Activated CD4-positive, alpha-beta T cell treated with anti-CD3 and anti-CD28 coated beads for 36 hours (primary cell): ENCODE data around the gene SIRPG. TPM values are rescaled to one million over a fixed set of nuclear protein-coding genes. Genes with fewer than 3 reads are reported as not detected.
"Not testable (repeated sequence)": the region's sequence is repeated elsewhere in the genome, so short reads cannot be mapped to it uniquely, and the experiment has no call there.

Experiments
- ATAC-seq: fragments of 200-7000 bp; cut with Tn5 transposase; one replicate; pipeline ENCODE4 v1.10.0; 2021; ENCODE audit warnings: mild to moderate bottlenecking, moderate library complexity
- CTCF ChIA-PET: fragments of 350-600 bp; sonication (Branson Sonifier 250); formaldehyde crosslinking; loops from one replicate; lab custom pipeline; 2021; ENCODE audit warnings: antibody characterized with exemption; lab: Charles Lee
- POLR2A ChIA-PET: fragments of 350-600 bp; sonication (Branson Sonifier 250); formaldehyde crosslinking; loops from one replicate; lab custom pipeline; 2021; ENCODE audit warnings: antibody characterized with exemption, inconsistent platforms; lab: Charles Lee
- DNase-seq: peaks from one replicate; pipeline ENCODE4 v3.0.0-alpha.2; 2020
- H3K27ac Mint-ChIP-seq: one replicate; pipeline ENCODE4 v1.8.0; 2021; ENCODE audit warnings: mixed read lengths
- H3K27me3 Mint-ChIP-seq: one replicate; pipeline ENCODE4 v1.8.0; 2021; ENCODE audit warnings: mixed read lengths
- H3K36me3 Mint-ChIP-seq: one replicate; pipeline ENCODE4 v1.8.0; 2021; ENCODE audit warnings: low read depth, mixed read lengths
- H3K4me1 Mint-ChIP-seq: one replicate; pipeline ENCODE4 v1.8.0; 2021; ENCODE audit warnings: mixed read lengths
- H3K4me3 Mint-ChIP-seq: one replicate; pipeline ENCODE4 v1.8.0; 2021; ENCODE audit warnings: mild to moderate bottlenecking, moderate library complexity, mixed read lengths
- H3K9me3 Mint-ChIP-seq: one replicate; pipeline ENCODE4 v1.8.0; 2021; ENCODE audit warnings: low read depth, mixed read lengths
- intact Hi-C, 2 experiments: fragments of 100-400 bp; cut with DNase I in 1 of 2; cut with micrococcal nuclease in 1 of 2; formaldehyde crosslinking; loops; one replicate each; pipeline versions ENCODE4 v1.14.2 to v1.15.1; 2022 to 2024; cut with DNase I, micrococcal nuclease
- total RNA-seq, 2 experiments: library from RNA; stranded (reverse); gene quantifications; one replicate each; pipeline ENCODE4 v1.2.3, GENCODE V29; 2021

SIRPG gene
- 10 to 100 TPM; 34.3 to 48.7 TPM for total RNA-seq

- CTCF ChIA-PET, result interaction anchor here (1.2 kb wide), 1 partner anchor 10 kb away, joined by 5 read pairs; no protein-coding TSS in a partner anchor
- peak; percentile 59 for DNase-seq
These were observed at the start of gene SIRPG for GRCh38 chr20:1657556-1658334. TSS of gene SIRPG (minus strand) at chr20:1657779. CDS start at chr20:1657714, 65 bp downstream.

DNA sequence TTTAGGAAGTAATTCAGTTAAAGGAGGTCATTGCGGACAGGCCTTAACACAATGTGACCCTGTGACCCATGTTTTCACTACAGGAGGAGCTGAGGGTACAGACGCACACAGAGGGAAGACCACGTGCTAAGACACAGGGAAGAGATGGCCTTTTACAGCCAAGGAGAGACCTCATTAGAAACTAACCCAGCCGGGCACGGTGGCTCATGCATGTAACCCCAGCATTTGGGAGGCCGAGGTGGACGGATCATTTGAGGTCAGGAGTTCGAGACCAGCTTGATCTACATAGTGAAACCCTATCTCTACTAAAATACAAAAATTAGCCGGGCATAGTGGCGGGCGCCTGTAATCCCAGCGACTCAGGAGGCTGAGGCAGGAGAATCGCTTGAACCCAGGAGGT lies 49.3 kb upstream of the SIRPG start:
- POLR2A ChIA-PET, H3K27me3 Mint-ChIP-seq, DNase-seq, H3K36me3 Mint-ChIP-seq, H3K27ac Mint-ChIP-seq, H3K9me3 Mint-ChIP-seq, intact Hi-C loops, ATAC-seq, H3K4me3 Mint-ChIP-seq: not testable (repeated sequence)
- CTCF ChIA-PET, result interaction anchor here (1.3 kb wide), 1 partner anchor 70 kb away, joined by 3 read pairs; no protein-coding TSS in a partner anchor
- H3K4me1 Mint-ChIP-seq, result peaks cover 24% of the 10 kb centered on the region

More at GRCh38 chr20:1657556-1658334, at the start of gene SIRPG:
- Mint-ChIP-seq H3K36me3 (peaks cover 40% of the 10 kb centered on the region), H3K9me3 (peaks cover 13% of the 10 kb centered on the region), H3K4me1 (peaks cover 90% of the 10 kb centered on the region), H3K27me3 (no peaks in the 10 kb centered on the region), H3K4me3 (peak within 1 kb of the TSS; percentile 84), H3K27ac (peak within 1 kb of the TSS; percentile 98)
- intact Hi-C loops, result loop anchor here in 1 of 2 experiments (5.0 kb wide), 1 partner anchor 75 kb away; no protein-coding TSS in a partner anchor
- POLR2A ChIA-PET, result no interaction called here
- peak; percentile 54 for ATAC-seq

GRCh38 chr20:1706079-1706478 lies 48.5 kb upstream of the SIRPG start:
- no peak for DNase-seq
- ChIA-PET CTCF (interaction anchor here (1.3 kb wide), 1 partner anchor 71 kb away, joined by 3 read pairs; no protein-coding TSS in a partner anchor), POLR2A (no interaction called here)
- no peak overlapping the region for H3K27ac Mint-ChIP-seq
- H3K4me3 Mint-ChIP-seq, result no peak overlapping the region
- H3K27me3 Mint-ChIP-seq, result no peaks in the 10 kb centered on the region
- peaks cover 3% of the 10 kb centered on the region for H3K9me3 Mint-ChIP-seq
- no peaks in the 10 kb centered on the region for H3K36me3 Mint-ChIP-seq
- ATAC-seq, result no peak
- intact Hi-C loops, result no loop called here
- peaks cover 24% of the 10 kb centered on the region for H3K4me1 Mint-ChIP-seq

GRCh38 chr20:1702855-1703254 lies 45.3 kb upstream of the SIRPG start:
- ATAC-seq, result no peak
- peaks cover 5% of the 10 kb centered on the region for H3K9me3 Mint-ChIP-seq
- no peak overlapping the region for H3K4me3 Mint-ChIP-seq
- H3K4me1 Mint-ChIP-seq, result peaks cover 13% of the 10 kb centered on the region
- H3K27me3 Mint-ChIP-seq, result no peaks in the 10 kb centered on the region
- H3K36me3 Mint-ChIP-seq, result peaks cover 1% of the 10 kb centered on the region
- H3K27ac Mint-ChIP-seq, result no peak overlapping the region
- intact Hi-C loops, result no loop called here
- CTCF ChIA-PET, result no interaction called here
- POLR2A ChIA-PET, result no interaction called here
- DNase-seq, result no peak

- H3K4me1 Mint-ChIP-seq, result peaks cover 9% of the 10 kb centered on the region
- ATAC-seq (no peak), DNase-seq (no peak)
- ChIA-PET POLR2A (no interaction called here), CTCF (no interaction called here)
- peaks cover 1% of the 10 kb centered on the region for H3K36me3 Mint-ChIP-seq
- H3K27ac Mint-ChIP-seq, result no peak overlapping the region
- intact Hi-C loops, result no loop called here
- no peaks in the 10 kb centered on the region for H3K27me3 Mint-ChIP-seq
- peaks cover 5% of the 10 kb centered on the region for H3K9me3 Mint-ChIP-seq
- no peak overlapping the region for H3K4me3 Mint-ChIP-seq
These were observed 44.7 kb upstream of the SIRPG start for GRCh38 chr20:1702328-1702727.

- Mint-ChIP-seq H3K27me3 (no peaks in the 10 kb centered on the region), H3K27ac (no peak overlapping the region), H3K4me3 (no peak overlapping the region), H3K9me3 (peaks cover 5% of the 10 kb centered on the region), H3K4me1 (peaks cover 19% of the 10 kb centered on the region), H3K36me3 (peaks cover 1% of the 10 kb centered on the region)
- CTCF ChIA-PET, result interaction anchor here (0.6 kb wide), 1 partner anchor 633 kb away, joined by 3 read pairs; no protein-coding TSS in a partner anchor
- intact Hi-C loops, result no loop called here
- ATAC-seq (no peak), DNase-seq (no peak)
- POLR2A ChIA-PET, result no interaction called here
These were observed 43.4 kb upstream of the SIRPG start for GRCh38 chr20:1700990-1701389.

- POLR2A ChIA-PET, result interaction anchor here (0.5 kb wide), 1 partner anchor 138 kb away, joined by 6 read pairs; no protein-coding TSS in a partner anchor
- H3K27ac Mint-ChIP-seq, result no peak overlapping the region
- no peak overlapping the region for H3K4me3 Mint-ChIP-seq
- H3K9me3 Mint-ChIP-seq, result peaks cover 2% of the 10 kb centered on the region
- ATAC-seq (peak; percentile 22), DNase-seq (no peak)
- no peaks in the 10 kb centered on the region for H3K27me3 Mint-ChIP-seq
- CTCF ChIA-PET, result no interaction called here
- H3K4me1 Mint-ChIP-seq, result peaks cover 23% of the 10 kb centered on the region
- H3K36me3 Mint-ChIP-seq, result peaks cover 1% of the 10 kb centered on the region
- intact Hi-C loops, result no loop called here
These were observed 40.0 kb upstream of the SIRPG start for GRCh38 chr20:1697592-1697991.

GRCh38 chr20:1696521-1697209 lies 39.1 kb upstream of the SIRPG start:
- H3K36me3 Mint-ChIP-seq, result peaks cover 1% of the 10 kb centered on the region
- intact Hi-C loops, result no loop called here
- H3K4me3 Mint-ChIP-seq, result no peak overlapping the region
- DNase-seq (no peak), ATAC-seq (peak; percentile 94)
- peak overlapping the region; percentile 8 for H3K27ac Mint-ChIP-seq
- H3K4me1 Mint-ChIP-seq, result peaks cover 18% of the 10 kb centered on the region
- ChIA-PET POLR2A (no interaction called here), CTCF (interaction anchor here (0.6 kb wide), 1 partner anchor 68 kb away, joined by 3 read pairs; no protein-coding TSS in a partner anchor)
- no peaks in the 10 kb centered on the region for H3K27me3 Mint-ChIP-seq
- H3K9me3 Mint-ChIP-seq, result peaks cover 2% of the 10 kb centered on the region

DNA sequence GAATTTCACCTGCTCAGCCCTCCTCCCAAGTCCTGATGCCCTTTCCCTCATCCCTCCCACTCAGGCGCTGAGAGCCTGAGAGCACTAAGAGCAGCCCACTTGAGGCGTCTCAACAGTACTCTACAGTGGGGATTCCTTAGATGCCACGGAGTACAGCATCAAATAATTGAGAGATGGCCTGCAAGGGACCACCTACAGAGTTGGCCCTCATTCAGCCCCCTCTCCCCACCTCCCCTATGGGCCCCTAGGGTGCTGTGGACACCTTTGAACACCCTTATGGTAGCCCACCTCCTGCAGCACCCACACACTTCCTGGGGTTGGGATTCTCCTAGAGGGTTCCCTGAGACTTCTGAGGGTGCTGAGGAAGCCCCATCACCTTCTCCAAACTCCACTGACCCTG lies 37.1 kb upstream of the SIRPG start:
- no peak for ATAC-seq
- POLR2A ChIA-PET, result interaction anchor here (0.7 kb wide), 1 partner anchor 302 kb away, joined by 3 read pairs; the partner anchor contains the start of gene FKBP1A
- Mint-ChIP-seq H3K36me3 (peaks cover 3% of the 10 kb centered on the region), H3K9me3 (peaks cover 11% of the 10 kb centered on the region), H3K4me1 (peaks cover 26% of the 10 kb centered on the region), H3K4me3 (no peak overlapping the region), H3K27me3 (no peaks in the 10 kb centered on the region), H3K27ac (no peak overlapping the region)
- intact Hi-C loops, result no loop called here
- CTCF ChIA-PET, result no interaction called here
- DNase-seq, result no peak

DNA sequence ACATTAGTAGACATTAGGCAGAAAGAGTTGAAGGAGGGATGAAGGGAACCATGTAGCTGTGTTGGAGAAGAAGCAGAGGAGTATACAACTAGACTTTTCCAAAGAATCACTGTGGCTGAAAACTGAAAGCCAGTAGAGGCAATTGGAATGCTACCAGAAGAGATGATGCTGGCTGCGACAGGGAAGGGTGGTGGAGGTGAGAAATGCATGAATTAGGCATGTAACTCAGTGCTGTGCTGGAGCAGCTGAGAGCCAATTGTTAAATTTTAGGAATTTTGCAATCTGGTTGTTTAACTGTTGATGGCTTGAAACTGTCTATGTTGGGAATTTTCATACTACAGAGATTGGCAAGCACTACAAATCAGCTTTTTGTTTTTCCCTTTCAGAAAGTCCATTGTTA lies 35.8 kb upstream of the SIRPG start:
- intact Hi-C loops, result no loop called here
- no peak overlapping the region for H3K4me3 Mint-ChIP-seq
- peaks cover 36% of the 10 kb centered on the region for H3K4me1 Mint-ChIP-seq
- H3K27ac Mint-ChIP-seq, result no peak overlapping the region
- POLR2A ChIA-PET, result no interaction called here
- H3K36me3 Mint-ChIP-seq, result peaks cover 2% of the 10 kb centered on the region
- no peak for DNase-seq
- CTCF ChIA-PET, result no interaction called here
- no peak for ATAC-seq
- no peaks in the 10 kb centered on the region for H3K27me3 Mint-ChIP-seq
- peaks cover 9% of the 10 kb centered on the region for H3K9me3 Mint-ChIP-seq

GRCh38 chr20:1689721-1690120 lies 32.1 kb upstream of the SIRPG start:
- H3K4me3 Mint-ChIP-seq, result no peak overlapping the region
- H3K27ac Mint-ChIP-seq, result peak overlapping the region; percentile 15
- CTCF ChIA-PET, result interaction anchor here (1.0 kb wide), 1 partner anchor 11 kb away, joined by 4 read pairs; no protein-coding TSS in a partner anchor

More at GRCh38 chr20:1689721-1690120, 32.1 kb upstream of the SIRPG start:
- ATAC-seq, result no peak
- no peak for DNase-seq
- H3K36me3 Mint-ChIP-seq, result peaks cover 2% of the 10 kb centered on the region
- H3K9me3 Mint-ChIP-seq, result peaks cover 9% of the 10 kb centered on the region
- POLR2A ChIA-PET, result no interaction called here
- intact Hi-C loops, result loop anchor here (1.0 to 5.0 kb wide), 5 partner anchors 17 to 65 kb away; no protein-coding TSS in a partner anchor
- H3K4me1 Mint-ChIP-seq, result peaks cover 51% of the 10 kb centered on the region
- H3K27me3 Mint-ChIP-seq, result no peaks in the 10 kb centered on the region
